Gastroesophageal sphincter (tissue), 4 donors: Measurements from ENCODE around the gene KIRREL3. TPM values are rescaled to one million over a fixed set of nuclear protein-coding genes. Genes with fewer than 3 reads are reported as not detected.

Source experiments
- ATAC-seq: fragments of 150-250 bp; one replicate; pipeline ENCODE4 v1.9.1; 2016; ENCODE audit warnings: mild to moderate bottlenecking, moderate library complexity
- H3K27ac ChIP-seq, 4 donors: fragments of 200-600 bp; sonication (generic) in 3 of 4; 1 replicate in 3 of 4; 2 replicates in 1 of 4; pipeline ENCODE4 v1.5.1; 2016 to 2019
- H3K27me3 ChIP-seq: fragments of 200-600 bp; sonication (generic); one replicate; pipeline ENCODE4 v1.5.1; 2019
- H3K36me3 ChIP-seq, 2 donors: fragments of 200-600 bp; sonication (generic); one replicate each; pipeline ENCODE4 v1.5.1; 2019; ENCODE audit warnings: control low read depth in 1 of 2
- H3K4me1 ChIP-seq, 3 donors: fragments of 200-600 bp; sonication (generic); 1 replicate in 2 of 3; 2 replicates in 1 of 3; pipeline ENCODE4 v1.5.1; 2016 to 2019; ENCODE audit warnings: control low read depth in 2 of 3
- H3K4me3 ChIP-seq, 2 donors: fragments of 200-600 bp; sonication (generic); one replicate each; pipeline ENCODE4 v1.5.1; 2019; ENCODE audit warnings: mild to moderate bottlenecking in 1 of 2, moderate library complexity in 1 of 2
- H3K9me3 ChIP-seq, 3 donors: fragments of 200-600 bp; sonication (generic); one replicate each; pipeline ENCODE4 v1.5.1; 2017 to 2019; ENCODE audit warnings: control low read depth in 2 of 3
- CTCF ChIP-seq, 4 experiments: fragments of 200-600 bp in 2 of 4; fragments of 450-650 bp in 2 of 4; sonication (generic) in 1 of 4; IDR thresholded peaks; one replicate each; pipeline ENCODE4 v1.5.1; 2017 to 2019; ENCODE audit warnings: antibody characterized with exemption in 4 of 4, mild to moderate bottlenecking in 2 of 4, moderate library complexity in 2 of 4
- EP300 ChIP-seq: sonication (generic); formaldehyde crosslinking; IDR thresholded peaks from one replicate; pipeline ENCODE4 v1.6.1; 2017; ENCODE audit warnings: antibody characterized with exemption, mild to moderate bottlenecking
- POLR2A ChIP-seq, 2 donors: fragments of 450-650 bp; IDR thresholded peaks; one replicate each; pipeline ENCODE4 v1.6.1; 2017; ENCODE audit warnings: antibody characterized with exemption in 2 of 2, mild to moderate bottlenecking in 2 of 2, moderate library complexity in 1 of 2
- POLR2AphosphoS5 ChIP-seq: sonication (generic); formaldehyde crosslinking; IDR thresholded peaks from one replicate; pipeline ENCODE4 v1.6.1; 2017; ENCODE audit warnings: antibody characterized with exemption
- WGBS, 2 donors: methylation state at CpG; one replicate each; pipeline ENCODE4 v1.1.5; 2018; ENCODE audit warnings: low coverage in 1 of 2; 5-methylcytosine and 5-hydroxymethylcytosine counted together
- total RNA-seq, 4 donors: library from RNA; depleted of rRNA; stranded (reverse); fragments of >200 nt; gene quantifications; one replicate each; pipeline ENCODE4 v1.1.0, GENCODE V29; 2016

The KIRREL3 gene
- total RNA-seq, 4 donors from 2014 or later, result 0.54 to 3.9 (median 1.4) TPM

GRCh38 chr11:126615845-126616244 lies 384.7 kb downstream of the KIRREL3 start:
- 70 to 87% methylated on average over 3 to 8 of the region's 11 CpGs for WGBS, 2 donors
- H3K9me3 ChIP-seq, result no peaks in the 10 kb centered on the region
- H3K4me3 ChIP-seq, result no peak overlapping the region
- no peak for ATAC-seq
- no peak for TF ChIP-seq EP300
- no peak for TF ChIP-seq POLR2AphosphoS5
- TF ChIP-seq POLR2A (IDR thresholded peaks at IDR 0.05), result no peak
- TF ChIP-seq CTCF (IDR thresholded peaks at IDR 0.05), result no peak
- peaks cover 22% of the 10 kb centered on the region for H3K27me3 ChIP-seq
- H3K4me1 ChIP-seq, result no peaks in the 10 kb centered on the region
- H3K36me3 ChIP-seq, result no peaks in the 10 kb centered on the region
- H3K27ac ChIP-seq, result no peak overlapping the region

GRCh38 chr11:126613272-126613671 lies 387.3 kb downstream of the KIRREL3 start:
- WGBS, 2 donors, result 70 to 72% methylated on average over 4 of the region's 4 CpGs
- Histone ChIP-seq H3K4me1 (no peaks in the 10 kb centered on the region), H3K27ac (no peak overlapping the region), H3K4me3 (no peak overlapping the region), H3K27me3 (peaks cover 29% of the 10 kb centered on the region), H3K36me3 (no peaks in the 10 kb centered on the region), H3K9me3 (no peaks in the 10 kb centered on the region)
- ATAC-seq, result no peak
- TF ChIP-seq CTCF (IDR thresholded peaks at IDR 0.05) (no peak), POLR2AphosphoS5 (no peak), EP300 (no peak), POLR2A (IDR thresholded peaks at IDR 0.05) (no peak)

- Histone ChIP-seq H3K36me3 (no peaks in the 10 kb centered on the region), H3K27ac (no peak overlapping the region), H3K27me3 (peaks cover 35% of the 10 kb centered on the region), H3K9me3 (no peaks in the 10 kb centered on the region), H3K4me1 (no peaks in the 10 kb centered on the region), H3K4me3 (no peak overlapping the region)
- no peak for ATAC-seq
- TF ChIP-seq CTCF (IDR thresholded peaks at IDR 0.05) (no peak), POLR2AphosphoS5 (no peak), EP300 (no peak), POLR2A (IDR thresholded peaks at IDR 0.05) (no peak)
- WGBS, 2 donors, result 65 to 67% methylated on average over 7 to 8 of the region's 8 CpGs
These were observed 387.9 kb downstream of the KIRREL3 start for GRCh38 chr11:126612671-126613070.

GRCh38 chr11:126611438-126611837 lies 389.1 kb downstream of the KIRREL3 start:
- TF ChIP-seq POLR2AphosphoS5 (no peak), CTCF (IDR thresholded peaks at IDR 0.05) (no peak), POLR2A (IDR thresholded peaks at IDR 0.05) (no peak), EP300 (no peak)
- H3K9me3 ChIP-seq, result no peaks in the 10 kb centered on the region
- ATAC-seq, result no peak
- WGBS, 2 donors, result 60 to 86% methylated on average over 2 to 8 of the region's 8 CpGs
- no peaks in the 10 kb centered on the region for H3K4me1 ChIP-seq
- H3K36me3 ChIP-seq, result no peaks in the 10 kb centered on the region
- H3K4me3 ChIP-seq, result no peak overlapping the region
- peaks cover 44% of the 10 kb centered on the region for H3K27me3 ChIP-seq
- no peak overlapping the region for H3K27ac ChIP-seq

GRCh38 chr11:126608658-126609057 lies 391.9 kb downstream of the KIRREL3 start:
- Histone ChIP-seq H3K36me3 (no peaks in the 10 kb centered on the region), H3K27me3 (peaks cover 57% of the 10 kb centered on the region), H3K4me3 (no peak overlapping the region), H3K9me3 (no peaks in the 10 kb centered on the region), H3K4me1 (no peaks in the 10 kb centered on the region), H3K27ac (no peak overlapping the region)
- TF ChIP-seq POLR2AphosphoS5 (no peak), POLR2A (IDR thresholded peaks at IDR 0.05) (no peak), EP300 (no peak), CTCF (IDR thresholded peaks at IDR 0.05) (no peak)
- WGBS, 2 donors, result 25% methylated on average over 1 of the region's 1 CpG; no CpG with 5 or more reads in 1 of the 2 donors
- no peak for ATAC-seq
